ENCODE measurements around the gene GALE. TPM values are rescaled to one million over a fixed set of nuclear protein-coding genes. Genes with fewer than 3 reads are reported as not detected.

Gene GALE
- total and polyA plus RNA-seq, 2 of the 4 experiments (the other 2 are of a cell fraction), result 31.7 to 39.9 TPM

GRCh38 chr1:23751050-23751814, 49.3 kb downstream of the GALE start:
- Histone ChIP-seq H4K5ac (ENCODE audit: low read depth, low read length) (no peak overlapping the region), H3K4me2 (ENCODE audit: low read depth, low read length) (no peak overlapping the region), H3K9me1 (ENCODE audit: insufficient read depth, low read length) (peaks cover 2% of the 10 kb centered on the region; the same call in 1 of the 2 replicates), H2AFZ (replicated peaks; ENCODE audit: low read length, poor library complexity) (no peak overlapping the region), H2BK20ac (ENCODE audit: low read depth, low read length) (no peak overlapping the region), H3K14ac (replicated peaks; ENCODE audit: low read depth, low read length) (no peak overlapping the region), H3K79me1 (ENCODE audit: low read depth in 1 of 2, low read length in 2 of 2) (peaks cover 31 to 71% of the 10 kb centered on the region in 2 experiments), H2AK5ac (ENCODE audit: low read depth, low read length) (no peak overlapping the region), H3K18ac (ENCODE audit: low read depth, low read length) (no peak overlapping the region), H3K4me1 (ENCODE audit: control insufficient read depth, insufficient read depth, low read length) (no peaks in the 10 kb centered on the region; the same call in 1 of the 2 replicates), H3K23ac (ENCODE audit: low read depth, low read length) (no peak overlapping the region), H3K9ac (ENCODE audit: low read depth, low read length) (no peak overlapping the region), H2BK120ac (ENCODE audit: low read depth, low read length) (no peak overlapping the region), H3K9me3 (ENCODE audit: control insufficient read depth, insufficient read depth, low read length) (no peaks in the 10 kb centered on the region), H3K36me3 (ENCODE audit: control insufficient read depth, insufficient read depth, low read length) (peaks cover 51% of the 10 kb centered on the region), H2BK15ac (ENCODE audit: low read depth, low read length) (no peak overlapping the region), H4K20me1 (ENCODE audit: insufficient read depth, low read length) (peaks cover 41% of the 10 kb centered on the region), H4K91ac (ENCODE audit: insufficient read depth, low read depth, low read length) (no peak overlapping the region), H3K56ac (ENCODE audit: extremely low read depth, insufficient read depth, low read length) (no peak overlapping the region), H3K4me3 (ENCODE audit: insufficient read depth, low read depth, low read length) (no peak overlapping the region), H3K4ac (ENCODE audit: low read depth, low read length) (no peak overlapping the region), H4K8ac (ENCODE audit: low read depth in 2 of 2, low read length in 2 of 2) (no peak overlapping the region), H2BK5ac (ENCODE audit: low read depth, low read length, poor library complexity, severe bottlenecking) (no peak overlapping the region), H3K27ac (ENCODE audit: insufficient read depth, low read length) (no peak overlapping the region), H3K27me3 (ENCODE audit: control insufficient read depth, insufficient read depth, low read length) (no peaks in the 10 kb centered on the region), H2AK9ac (replicated peaks; ENCODE audit: low read depth, low read length, poor library complexity) (no peak overlapping the region)
- dilution Hi-C loops (cut with HindIII; ENCODE audit: low sequenced_read_pairs, unreplicated experiment) (no loop called here), in situ Hi-C loops (cut with MboI; ENCODE audit: low sequenced_read_pairs) (loop anchor here (10.0 kb wide), 1 partner anchor 206 kb away; no protein-coding TSS in a partner anchor), intact Hi-C loops (cut with micrococcal nuclease) (loop anchor here (2.0 kb wide), 1 partner anchor 206 kb away; no protein-coding TSS in a partner anchor)
- CTCF ChIA-PET, result interaction anchor here (1.1 kb wide), 1 partner anchor 8 kb away, joined by 3 read pairs; the partner anchor contains the start of gene ELOA
- POLR2A ChIA-PET (ENCODE audit: unreplicated experiment), result no interaction called here
- DNase-seq, result peak; percentile 57
- BruUV-seq (replicated peaks), result TSS peak; percentile 79
- ATAC-seq (ENCODE audit: low read depth), result peak; percentile 85
- peak; percentile 69 for TF ChIP-seq RAD21 (IDR thresholded peaks at IDR 0.05; ENCODE audit: low read length)
- TF ChIP-seq RCOR1 (IDR thresholded peaks at IDR 0.05; ENCODE audit: insufficient replicate concordance, low read length), result no peak
- peak; percentile 48 for TF ChIP-seq SMC3 (IDR thresholded peaks at IDR 0.05; ENCODE audit: low read depth, low read length)
- no peak for TF ChIP-seq BHLHE40 (IDR thresholded peaks at IDR 0.05; ENCODE audit: low read depth, low read length)
- peak; percentile 58 for TF ChIP-seq CTCF (conservative IDR thresholded peaks at IDR 0.05; ENCODE audit: low read depth, low read length)
- WGBS, 2 experiments (ENCODE audit: extremely low coverage in 2 of 2, insufficient read length in 1 of 2), result 40% methylated on average over 2 of the region's 11 CpGs; no CpG with 5 or more reads in 1 of the 2 experiments

All from IMR-90 (cell line).